HepG2 (cell line): ENCODE data around the gene NPIPB13.
"Not testable (repeated sequence)": the region's sequence is repeated elsewhere in the genome, so short reads cannot be mapped to it uniquely, and the experiment has no call there.

Experiments
- CTCF ChIP-seq: sonication (generic); formaldehyde crosslinking; IDR thresholded peaks from 2 replicates; pipeline ENCODE4 v1.5.0; 2020; ENCODE audit warnings: mild to moderate bottlenecking, missing genetic modification reagents, moderate library complexity
- KDM3A ChIP-seq: IDR thresholded peaks from 2 replicates; pipeline ENCODE4 v1.6.1; 2018; ENCODE audit warnings: low read depth, missing compliant biosample characterization
- USF2 ChIP-seq, 2 experiments: sonication (generic) in 1 of 2; formaldehyde crosslinking in 1 of 2; IDR thresholded peaks; 2 replicates each; pipeline versions ENCODE4 v1.5.1 to v1.6.1; 2011 to 2020; ENCODE audit warnings: borderline replicate concordance in 1 of 2, low read depth in 1 of 2, low read length in 1 of 2, mild to moderate bottlenecking in 1 of 2, missing genetic modification reagents in 1 of 2, moderate library complexity in 1 of 2
- ZNF558 ChIP-seq: sonication (generic); formaldehyde crosslinking; IDR thresholded peaks from 2 replicates; pipeline ENCODE4 v1.9.0; 2022; ENCODE audit warnings: mild to moderate bottlenecking, missing genetic modification reagents, borderline replicate concordance

- TF ChIP-seq ZNF558 (CRISPR knock-in tag); KDM3A (CRISPR knock-in tag); USF2 (IDR thresholded peaks at IDR 0.05; ENCODE audit: low read depth, low read length); USF2 (CRISPR knock-in tag; IDR thresholded peaks at IDR 0.05; ENCODE audit: borderline replicate concordance); CTCF: not testable (repeated sequence)
Observed at GRCh38 chr16:30248379-30248778, at the start of gene NPIPB13.
